Epithelial cell of esophagus (primary cell): ENCODE results near the gene STBD1.
A peak's percentile ranks its signal among the peaks of the same experiment; 100 is the strongest.
"Not testable (repeated sequence)": the region's sequence is repeated elsewhere in the genome, so short reads cannot be mapped to it uniquely, and the experiment has no call there.

Experiments
- DNase-seq: peaks from one replicate; pipeline ENCODE4 v3.0.0; 2010; ENCODE audit warnings: low read depth
- H3K4me3 ChIP-seq: 2 replicates; pipeline ENCODE4 v1.5.1; 2011; ENCODE audit warnings: mild to moderate bottlenecking, low read length, control low read depth
- TF ChIP-seq, protein P1 (sequence below): IDR thresholded peaks from 2 replicates; pipeline ENCODE4 v1.5.1; 2011; ENCODE audit warnings: low read depth, mild to moderate bottlenecking, low read length, control low read depth, inconsistent platforms; ENCODE audit not compliant: insufficient read depth; ENCODE audit errors: missing control alignments

Gene STBD1

GRCh38 chr4:76283900-76284299, 22.6 kb upstream of the STBD1 start:
- H3K4me3 ChIP-seq: no peak overlapping the region
- DNase-seq: peak; percentile 18
- TF ChIP-seq, protein P1, sequence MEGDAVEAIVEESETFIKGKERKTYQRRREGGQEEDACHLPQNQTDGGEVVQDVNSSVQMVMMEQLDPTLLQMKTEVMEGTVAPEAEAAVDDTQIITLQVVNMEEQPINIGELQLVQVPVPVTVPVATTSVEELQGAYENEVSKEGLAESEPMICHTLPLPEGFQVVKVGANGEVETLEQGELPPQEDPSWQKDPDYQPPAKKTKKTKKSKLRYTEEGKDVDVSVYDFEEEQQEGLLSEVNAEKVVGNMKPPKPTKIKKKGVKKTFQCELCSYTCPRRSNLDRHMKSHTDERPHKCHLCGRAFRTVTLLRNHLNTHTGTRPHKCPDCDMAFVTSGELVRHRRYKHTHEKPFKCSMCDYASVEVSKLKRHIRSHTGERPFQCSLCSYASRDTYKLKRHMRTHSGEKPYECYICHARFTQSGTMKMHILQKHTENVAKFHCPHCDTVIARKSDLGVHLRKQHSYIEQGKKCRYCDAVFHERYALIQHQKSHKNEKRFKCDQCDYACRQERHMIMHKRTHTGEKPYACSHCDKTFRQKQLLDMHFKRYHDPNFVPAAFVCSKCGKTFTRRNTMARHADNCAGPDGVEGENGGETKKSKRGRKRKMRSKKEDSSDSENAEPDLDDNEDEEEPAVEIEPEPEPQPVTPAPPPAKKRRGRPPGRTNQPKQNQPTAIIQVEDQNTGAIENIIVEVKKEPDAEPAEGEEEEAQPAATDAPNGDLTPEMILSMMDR: no peak

DNA sequence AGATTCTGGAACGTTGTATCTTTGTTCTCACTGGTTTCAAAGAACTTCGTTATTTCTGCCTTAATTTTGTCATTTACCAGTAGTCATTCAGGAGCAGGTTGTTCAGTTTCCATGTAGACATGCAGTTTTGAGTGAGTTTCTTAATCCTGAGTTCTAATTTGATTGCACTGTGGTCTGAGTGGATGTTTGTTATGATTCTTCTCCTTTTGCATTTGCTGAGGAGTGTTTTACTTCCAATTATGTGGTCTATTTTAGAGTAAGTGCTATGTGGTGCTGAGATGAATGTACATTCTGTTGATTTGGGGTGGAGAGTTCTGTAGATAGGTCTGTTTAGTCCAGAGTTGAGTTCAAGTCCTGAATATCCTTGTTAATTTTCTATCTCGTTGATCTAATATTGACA, 18.7 kb upstream of the STBD1 start:
- not testable (repeated sequence) for H3K4me3 ChIP-seq, DNase-seq

- TF ChIP-seq, protein P1: no peak
- DNase-seq: no peak
- no peak overlapping the region for H3K4me3 ChIP-seq
Observed at GRCh38 chr4:76292730-76293129, 13.8 kb upstream of the STBD1 start.

- H3K4me3 ChIP-seq: no peak overlapping the region
- TF ChIP-seq, protein P1: no peak
- DNase-seq: no peak
Observed at GRCh38 chr4:76293772-76294171, 12.8 kb upstream of the STBD1 start.

DNA sequence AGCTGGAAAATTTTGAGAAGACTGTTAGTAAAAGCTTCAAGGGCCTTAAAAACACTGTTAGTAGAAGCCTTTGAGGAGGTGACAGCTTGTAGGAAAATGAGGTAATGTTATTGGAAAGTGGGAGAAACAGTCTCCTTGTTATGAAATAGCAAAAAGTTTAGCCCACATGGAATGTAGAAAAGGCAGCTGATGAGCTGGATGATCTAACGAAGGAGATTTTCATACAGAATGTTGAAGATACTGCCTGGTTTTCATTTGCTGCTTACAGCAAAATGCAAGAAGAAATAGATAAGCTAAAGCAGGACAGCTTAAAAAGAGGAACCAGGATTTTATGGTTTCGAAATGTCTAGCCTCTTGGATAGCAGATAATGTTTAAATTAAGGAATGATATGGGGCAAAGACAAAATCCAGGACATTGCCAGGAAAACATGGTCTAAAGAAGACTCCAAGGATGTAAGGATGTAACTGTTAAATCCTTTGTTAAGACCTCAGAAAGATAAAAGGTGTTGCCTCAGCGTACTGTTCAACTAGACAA, 10.2 kb upstream of the STBD1 start:
- TF ChIP-seq, protein P1: no peak
- DNase-seq: no peak

DNA sequence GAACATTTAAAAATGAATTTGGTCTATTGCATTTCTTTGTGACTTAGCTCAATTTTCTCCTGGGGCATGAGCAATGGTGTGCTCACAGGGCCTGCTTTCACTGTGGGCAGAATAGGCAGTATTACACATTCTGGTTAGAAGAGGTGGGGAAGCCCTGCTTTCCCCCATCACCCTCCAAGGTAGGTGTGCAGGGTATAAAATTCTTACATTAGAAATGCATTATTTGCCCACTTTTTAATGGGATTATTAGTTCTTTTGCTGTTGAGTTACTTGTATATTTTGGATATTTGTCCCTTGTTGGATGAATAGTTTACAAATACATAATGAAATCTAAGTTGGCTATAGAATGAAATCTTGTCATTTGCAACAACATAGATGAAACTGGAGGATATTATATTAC, 8.3 kb upstream of the STBD1 start:
- no peak for DNase-seq
- H3K4me3 ChIP-seq: no peak overlapping the region
- TF ChIP-seq, protein P1: no peak

More for the DNA sequence above, 10.2 kb upstream of the STBD1 start:
- no peak overlapping the region for H3K4me3 ChIP-seq

- H3K4me3 ChIP-seq: no peak overlapping the region
- TF ChIP-seq, protein P1: no peak
- DNase-seq: no peak
Observed at GRCh38 chr4:76300012-76300411, 6.5 kb upstream of the STBD1 start.
